ENCODE results near the gene POLDIP3. TPM values are rescaled to one million over a fixed set of nuclear protein-coding genes. Genes with fewer than 3 reads are reported as not detected.

The POLDIP3 gene
- total RNA-seq, result 35.2 TPM
- long read RNA-seq, transcript POLDIP3-201 (9 exons, 3,441 nt), result major isoform, 116 of 173 reads
- long read RNA-seq, partial matches to known transcripts, result 11 of 173 reads
- long read RNA-seq, other reads (novel, unspliced or antisense), result 42 of 173 reads

GRCh38 chr22:42614312-42615091, at the start of gene POLDIP3:
Gene POLDIP3 (minus strand): TSS chr22:42614883. CDS start chr22:42614857, 26 bp downstream.
- intact Hi-C loops (cut with micrococcal nuclease), result no loop called here

DNA sequence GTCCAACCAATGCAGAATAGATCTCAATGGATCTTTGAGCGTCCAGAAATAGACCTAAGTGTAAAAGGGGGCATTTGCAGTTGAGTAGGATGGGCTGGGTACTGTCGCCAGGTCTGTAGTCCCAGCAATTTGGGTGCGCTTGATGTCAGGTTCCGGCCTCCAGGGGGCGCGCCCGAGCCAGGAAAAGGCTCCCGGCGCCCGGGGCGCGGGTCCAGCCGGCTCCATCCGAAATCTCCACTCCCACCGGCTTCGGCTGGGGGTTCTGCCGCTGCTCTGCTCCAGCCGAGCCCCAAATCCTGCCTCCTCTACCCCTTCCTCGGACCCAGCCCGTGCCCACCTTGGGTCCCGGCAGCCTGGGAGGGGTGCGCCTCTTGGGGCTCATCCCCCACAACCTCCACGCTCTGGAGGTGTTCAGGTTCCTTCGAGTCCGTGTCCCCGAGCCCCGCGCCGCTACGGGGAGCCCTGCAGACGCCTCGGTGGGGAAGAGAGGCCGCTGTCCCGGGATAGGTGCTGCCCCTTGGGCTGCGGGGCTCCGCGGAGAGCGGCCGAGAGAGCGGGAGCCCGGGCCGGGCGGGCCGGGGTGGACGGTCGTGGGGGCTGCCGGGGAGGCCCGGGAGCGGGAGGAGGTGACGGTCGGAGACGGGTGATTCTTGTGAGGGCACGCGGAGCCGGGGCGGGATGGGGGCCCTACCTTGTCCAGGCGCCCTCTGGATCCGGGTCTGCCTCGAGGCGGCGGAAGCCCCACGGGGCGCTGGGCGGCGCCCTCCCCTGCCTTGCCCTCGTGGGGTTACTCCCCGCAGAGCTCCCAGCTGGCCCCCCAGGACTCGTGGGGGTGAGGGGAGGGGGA, 47.5 kb upstream of the POLDIP3 start:
- DNase-seq, result peak; percentile 85
- H3K27me3 ChIP-seq (ENCODE audit: low read depth), result no peaks in the 10 kb centered on the region
- no peaks in the 10 kb centered on the region for H3K36me3 ChIP-seq
- H3K9me3 ChIP-seq (replicated peaks), result no peaks in the 10 kb centered on the region
- peaks cover 14% of the 10 kb centered on the region for H3K4me1 ChIP-seq
- H3K27ac ChIP-seq (replicated peaks), result peak overlapping the region; percentile 60
- TF ChIP-seq, protein P1, sequence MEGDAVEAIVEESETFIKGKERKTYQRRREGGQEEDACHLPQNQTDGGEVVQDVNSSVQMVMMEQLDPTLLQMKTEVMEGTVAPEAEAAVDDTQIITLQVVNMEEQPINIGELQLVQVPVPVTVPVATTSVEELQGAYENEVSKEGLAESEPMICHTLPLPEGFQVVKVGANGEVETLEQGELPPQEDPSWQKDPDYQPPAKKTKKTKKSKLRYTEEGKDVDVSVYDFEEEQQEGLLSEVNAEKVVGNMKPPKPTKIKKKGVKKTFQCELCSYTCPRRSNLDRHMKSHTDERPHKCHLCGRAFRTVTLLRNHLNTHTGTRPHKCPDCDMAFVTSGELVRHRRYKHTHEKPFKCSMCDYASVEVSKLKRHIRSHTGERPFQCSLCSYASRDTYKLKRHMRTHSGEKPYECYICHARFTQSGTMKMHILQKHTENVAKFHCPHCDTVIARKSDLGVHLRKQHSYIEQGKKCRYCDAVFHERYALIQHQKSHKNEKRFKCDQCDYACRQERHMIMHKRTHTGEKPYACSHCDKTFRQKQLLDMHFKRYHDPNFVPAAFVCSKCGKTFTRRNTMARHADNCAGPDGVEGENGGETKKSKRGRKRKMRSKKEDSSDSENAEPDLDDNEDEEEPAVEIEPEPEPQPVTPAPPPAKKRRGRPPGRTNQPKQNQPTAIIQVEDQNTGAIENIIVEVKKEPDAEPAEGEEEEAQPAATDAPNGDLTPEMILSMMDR (IDR thresholded peaks at IDR 0.05; ENCODE audit: borderline replicate concordance), result peak; percentile 82
- peak overlapping the region; percentile 70 for H3K4me3 ChIP-seq
- intact Hi-C loops (cut with micrococcal nuclease), result loop anchor here (10.0 kb wide), 1 partner anchor 153 kb away; no protein-coding TSS in a partner anchor

More at GRCh38 chr22:42614312-42615091, at the start of gene POLDIP3:
- Histone ChIP-seq H3K4me3 (peak within 1 kb of the TSS; percentile 94), H3K27ac (replicated peaks) (peak within 1 kb of the TSS; percentile 98), H3K9me3 (replicated peaks) (no peaks in the 10 kb centered on the region), H3K27me3 (ENCODE audit: low read depth) (no peaks in the 10 kb centered on the region), H3K4me1 (peaks cover 70% of the 10 kb centered on the region), H3K36me3 (peaks cover 8% of the 10 kb centered on the region)
- peak; percentile 99 for DNase-seq
- TF ChIP-seq, protein P1 (IDR thresholded peaks at IDR 0.05; ENCODE audit: borderline replicate concordance), result peak; percentile 37

GRCh38 chr22:42656578-42656977, 41.9 kb upstream of the POLDIP3 start:
- intact Hi-C loops (cut with micrococcal nuclease), result no loop called here
- no peak overlapping the region for H3K27ac ChIP-seq (replicated peaks)
- DNase-seq, result no peak
- H3K4me3 ChIP-seq, result no peak overlapping the region
- TF ChIP-seq, protein P1 (IDR thresholded peaks at IDR 0.05; ENCODE audit: borderline replicate concordance), result no peak
- no peaks in the 10 kb centered on the region for H3K36me3 ChIP-seq
- no peaks in the 10 kb centered on the region for H3K27me3 ChIP-seq (ENCODE audit: low read depth)
- no peaks in the 10 kb centered on the region for H3K9me3 ChIP-seq (replicated peaks)
- peaks cover 2% of the 10 kb centered on the region for H3K4me1 ChIP-seq

GRCh38 chr22:42655693-42656092, 41.0 kb upstream of the POLDIP3 start:
- no peaks in the 10 kb centered on the region for H3K4me1 ChIP-seq
- H3K27ac ChIP-seq (replicated peaks), result no peak overlapping the region
- intact Hi-C loops (cut with micrococcal nuclease), result no loop called here
- no peak overlapping the region for H3K4me3 ChIP-seq
- DNase-seq, result no peak
- H3K27me3 ChIP-seq (ENCODE audit: low read depth), result no peaks in the 10 kb centered on the region
- H3K36me3 ChIP-seq, result no peaks in the 10 kb centered on the region
- no peaks in the 10 kb centered on the region for H3K9me3 ChIP-seq (replicated peaks)
- TF ChIP-seq, protein P1 (IDR thresholded peaks at IDR 0.05; ENCODE audit: borderline replicate concordance), result no peak

GRCh38 chr22:42654436-42655073, 39.9 kb upstream of the POLDIP3 start:
- Histone ChIP-seq H3K27me3 (ENCODE audit: low read depth) (no peaks in the 10 kb centered on the region), H3K4me1 (peaks cover 3% of the 10 kb centered on the region), H3K27ac (replicated peaks) (no peak overlapping the region), H3K4me3 (no peak overlapping the region), H3K36me3 (no peaks in the 10 kb centered on the region), H3K9me3 (replicated peaks) (no peaks in the 10 kb centered on the region)
- TF ChIP-seq, protein P1 (IDR thresholded peaks at IDR 0.05; ENCODE audit: borderline replicate concordance), result no peak
- no peak for DNase-seq
- intact Hi-C loops (cut with micrococcal nuclease), result no loop called here

Measured in left ventricle myocardium inferior (tissue), 1 donor.